ENCODE data around the gene NUMA1. TPM values are rescaled to one million over a fixed set of nuclear protein-coding genes. Genes with fewer than 3 reads are reported as not detected.

NUMA1 gene
- total RNA-seq, 4 donors from 2014 or later = 259 to 342 (median 280) TPM

DNA sequence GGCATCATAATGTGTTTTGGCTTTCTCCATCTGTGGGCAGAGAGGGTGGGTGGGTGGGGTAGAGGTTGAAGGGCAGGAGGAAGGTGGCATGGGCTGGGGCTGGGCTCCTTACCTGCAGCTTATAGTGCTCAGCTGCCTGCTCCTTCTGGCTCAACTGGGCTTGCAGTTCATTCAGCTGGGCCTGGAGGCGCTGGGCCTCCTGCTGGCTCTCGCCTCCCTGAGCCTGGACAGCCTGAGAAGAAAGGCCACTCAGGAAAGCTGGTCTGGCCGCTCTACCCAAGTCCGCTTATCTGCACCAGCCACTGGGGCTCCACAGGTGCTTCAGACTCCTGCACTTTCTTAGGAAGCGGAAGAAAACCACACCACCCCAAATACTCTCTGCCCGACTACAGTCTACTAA lies 71.2 kb downstream of the NUMA1 start:
- DNase-seq = no peak
- peaks cover 0 to 3% of the 10 kb centered on the region in 2 donors for H3K4me1 ChIP-seq
- H3K27me3 ChIP-seq = no peaks in the 10 kb centered on the region
- no peak overlapping the region for H3K4me3 ChIP-seq (replicated peaks in 1 of 3)
- 94 to 97% methylated on average over 4 to 6 of the region's 6 CpGs for WGBS, 2 donors
- intact Hi-C loops (cut with DNase I) = no loop called here
- no peak overlapping the region for H3K27ac ChIP-seq
- peaks cover 99 to 100% of the 10 kb centered on the region in 2 donors for H3K36me3 ChIP-seq
- TF ChIP-seq, protein P1, sequence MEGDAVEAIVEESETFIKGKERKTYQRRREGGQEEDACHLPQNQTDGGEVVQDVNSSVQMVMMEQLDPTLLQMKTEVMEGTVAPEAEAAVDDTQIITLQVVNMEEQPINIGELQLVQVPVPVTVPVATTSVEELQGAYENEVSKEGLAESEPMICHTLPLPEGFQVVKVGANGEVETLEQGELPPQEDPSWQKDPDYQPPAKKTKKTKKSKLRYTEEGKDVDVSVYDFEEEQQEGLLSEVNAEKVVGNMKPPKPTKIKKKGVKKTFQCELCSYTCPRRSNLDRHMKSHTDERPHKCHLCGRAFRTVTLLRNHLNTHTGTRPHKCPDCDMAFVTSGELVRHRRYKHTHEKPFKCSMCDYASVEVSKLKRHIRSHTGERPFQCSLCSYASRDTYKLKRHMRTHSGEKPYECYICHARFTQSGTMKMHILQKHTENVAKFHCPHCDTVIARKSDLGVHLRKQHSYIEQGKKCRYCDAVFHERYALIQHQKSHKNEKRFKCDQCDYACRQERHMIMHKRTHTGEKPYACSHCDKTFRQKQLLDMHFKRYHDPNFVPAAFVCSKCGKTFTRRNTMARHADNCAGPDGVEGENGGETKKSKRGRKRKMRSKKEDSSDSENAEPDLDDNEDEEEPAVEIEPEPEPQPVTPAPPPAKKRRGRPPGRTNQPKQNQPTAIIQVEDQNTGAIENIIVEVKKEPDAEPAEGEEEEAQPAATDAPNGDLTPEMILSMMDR (IDR thresholded peaks at IDR 0.05) = no peak
- no peak for TF ChIP-seq POLR2A (IDR thresholded peaks at IDR 0.05)
- no peaks in the 10 kb centered on the region for H3K9me3 ChIP-seq

DNA sequence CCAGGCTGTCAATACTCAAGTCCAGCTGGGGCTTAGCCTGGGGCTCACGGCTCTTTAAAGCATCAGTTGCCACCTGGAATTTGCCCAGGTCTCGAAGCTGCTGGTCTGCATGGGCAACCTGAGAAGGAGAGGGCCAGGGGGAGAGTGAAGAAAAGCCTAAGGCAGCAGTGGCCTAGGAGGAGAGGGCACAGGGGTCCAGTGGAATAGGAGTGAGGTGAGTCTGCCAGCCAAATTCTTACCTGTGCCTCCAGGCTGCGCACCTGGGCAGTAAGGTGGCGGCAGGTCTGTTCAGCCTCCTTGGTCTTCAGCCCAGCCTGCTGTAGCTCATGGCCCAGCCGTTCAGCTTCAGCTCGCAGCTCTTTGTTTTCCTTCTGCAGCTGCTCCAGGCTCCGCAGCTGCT lies 71.6 kb downstream of the NUMA1 start:
- no peaks in the 10 kb centered on the region for H3K9me3 ChIP-seq
- TF ChIP-seq POLR2A (IDR thresholded peaks at IDR 0.05) = no peak
- TF ChIP-seq, protein P1 (IDR thresholded peaks at IDR 0.05) = no peak
- DNase-seq = no peak
- 87 to 92% methylated on average over 7 of the region's 7 CpGs for WGBS, 2 donors
- intact Hi-C loops (cut with DNase I) = no loop called here
- no peak overlapping the region for H3K27ac ChIP-seq
- H3K36me3 ChIP-seq = peaks cover 99 to 100% of the 10 kb centered on the region in 2 donors
- H3K4me3 ChIP-seq (replicated peaks in 1 of 3) = no peak overlapping the region
- H3K27me3 ChIP-seq = no peaks in the 10 kb centered on the region
- H3K4me1 ChIP-seq = peaks cover 0 to 3% of the 10 kb centered on the region in 2 donors

DNA sequence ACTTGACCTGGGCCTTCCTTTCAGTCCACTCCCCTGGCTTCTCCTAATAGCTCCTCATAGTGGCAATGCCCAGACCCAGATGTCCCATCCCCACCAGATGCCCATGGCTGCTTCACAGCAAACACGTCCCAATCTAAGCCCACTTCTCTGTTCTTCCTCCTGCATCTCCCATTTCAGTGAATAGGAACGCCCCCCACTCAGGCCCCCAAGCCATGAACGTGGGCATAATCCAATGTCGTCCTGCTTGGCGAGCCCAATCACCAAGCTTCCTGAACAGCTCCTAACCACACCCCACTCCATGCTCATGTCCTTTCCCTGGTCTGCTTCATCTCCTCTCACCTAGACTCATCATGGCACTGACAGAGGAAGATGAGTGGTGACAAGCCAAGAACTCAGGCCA lies 72.8 kb downstream of the NUMA1 start:
- DNase-seq = no peak
- no peak for TF ChIP-seq POLR2A (IDR thresholded peaks at IDR 0.05)
- TF ChIP-seq, protein P1 (IDR thresholded peaks at IDR 0.05) = no peak
- H3K36me3 ChIP-seq = peaks cover 99 to 100% of the 10 kb centered on the region in 2 donors
- no peaks in the 10 kb centered on the region for H3K27me3 ChIP-seq
- H3K9me3 ChIP-seq = no peaks in the 10 kb centered on the region
- intact Hi-C loops (cut with DNase I) = no loop called here
- 86 to 89% methylated on average over 5 of the region's 5 CpGs for WGBS, 2 donors
- no peak overlapping the region for H3K4me3 ChIP-seq (replicated peaks in 1 of 3)
- H3K27ac ChIP-seq = no peak overlapping the region
- H3K4me1 ChIP-seq = no peaks in the 10 kb centered on the region

DNA sequence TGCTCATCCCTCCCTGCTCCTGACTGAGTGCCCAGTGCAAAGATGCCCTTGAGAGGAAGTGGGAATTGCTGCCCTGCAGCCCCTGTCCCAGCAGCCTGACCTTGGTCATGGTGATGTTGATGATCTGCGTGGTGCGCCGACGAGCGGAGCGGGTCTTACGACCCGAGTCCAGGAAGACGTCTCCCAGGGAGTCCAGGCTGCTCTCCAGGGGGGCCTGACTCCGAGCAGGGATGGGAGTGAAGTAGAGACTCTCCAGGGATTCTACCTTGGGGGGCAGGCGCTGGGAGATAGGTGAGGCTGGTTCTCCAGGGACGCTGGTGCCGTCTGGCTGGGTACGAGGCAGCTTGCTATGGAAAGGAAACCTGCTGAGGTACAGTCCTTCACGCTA lies 73.3 kb downstream of the NUMA1 start:
- no peaks in the 10 kb centered on the region for H3K4me1 ChIP-seq
- H3K9me3 ChIP-seq = no peaks in the 10 kb centered on the region
- no peaks in the 10 kb centered on the region for H3K27me3 ChIP-seq
- TF ChIP-seq POLR2A (IDR thresholded peaks at IDR 0.05) = no peak
- TF ChIP-seq, protein P1 (IDR thresholded peaks at IDR 0.05) = no peak
- intact Hi-C loops (cut with DNase I) = no loop called here
- no peak overlapping the region for H3K27ac ChIP-seq
- WGBS, 2 donors = 89 to 97% methylated on average over 8 to 15 of the region's 15 CpGs
- peaks cover 95 to 96% of the 10 kb centered on the region in 2 donors for H3K36me3 ChIP-seq
- DNase-seq = no peak
- no peak overlapping the region for H3K4me3 ChIP-seq (replicated peaks in 1 of 3)

DNA sequence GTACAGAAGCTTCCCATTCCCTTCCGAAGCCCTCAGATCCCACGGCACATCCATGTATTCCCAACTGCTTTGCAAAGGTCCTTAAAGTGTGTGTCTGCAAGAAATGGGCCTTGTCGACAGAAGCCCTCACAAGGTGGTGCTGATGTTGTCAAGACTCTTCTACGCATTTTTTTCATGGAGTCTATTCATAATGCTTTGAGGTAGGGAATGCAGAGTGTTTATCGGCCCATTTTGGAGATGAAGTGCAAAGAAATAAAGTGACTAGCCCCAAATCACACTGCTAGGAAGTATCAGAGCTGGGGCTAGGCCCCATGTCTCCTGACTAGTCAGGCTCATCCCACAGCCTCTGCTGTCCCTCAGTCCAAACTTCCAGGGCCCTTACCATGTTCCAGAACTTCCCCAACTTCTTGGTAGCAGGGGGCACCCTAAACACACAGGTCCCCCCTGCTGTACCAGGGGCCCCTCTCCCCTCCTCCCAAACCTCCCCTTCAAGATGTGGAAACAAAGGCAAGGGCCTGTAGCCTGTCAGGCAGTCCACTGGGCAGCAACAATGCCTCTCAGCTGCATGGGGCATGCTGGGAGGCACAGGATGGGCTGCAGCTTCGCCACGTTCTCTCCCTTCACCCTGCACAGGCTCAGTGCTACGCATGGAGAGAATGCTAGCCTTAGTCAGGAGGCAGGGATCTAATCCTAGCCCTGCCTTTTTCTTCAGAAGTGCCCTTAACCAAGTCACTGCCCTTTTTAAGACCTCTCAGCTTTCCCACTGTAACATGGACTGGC lies 73.8 kb downstream of the NUMA1 start:
- H3K9me3 ChIP-seq = no peaks in the 10 kb centered on the region
- H3K4me1 ChIP-seq = no peaks in the 10 kb centered on the region
- peaks cover 89 to 91% of the 10 kb centered on the region in 2 donors for H3K36me3 ChIP-seq
- 89 to 95% methylated on average over 8 of the region's 8 CpGs for WGBS, 2 donors
- no peak overlapping the region for H3K4me3 ChIP-seq (replicated peaks in 1 of 3)
- H3K27ac ChIP-seq = no peak overlapping the region
- no peaks in the 10 kb centered on the region for H3K27me3 ChIP-seq
- DNase-seq = no peak
- no peak for TF ChIP-seq POLR2A (IDR thresholded peaks at IDR 0.05)
- TF ChIP-seq, protein P1 (IDR thresholded peaks at IDR 0.05) = no peak
- intact Hi-C loops (cut with DNase I) = no loop called here
